Stimulated activated CD8-positive, alpha-beta memory T cell treated with anti-CD3 and anti-CD28 coated beads, Interleukin-2, amount 100 ng/mL, for 48 hours (primary cell): ENCODE measurements around the gene SLC22A23.

Experiments
- DNase-seq, 2 donors: peaks; one replicate each; pipeline ENCODE4 v3.0.0-alpha.2; 2020; ENCODE audit warnings: low read depth in 2 of 2

SLC22A23 gene

GRCh38 chr6:3443221-3443515 is 13.7 kb downstream of the SLC22A23 start:
- no peak for DNase-seq

DNA sequence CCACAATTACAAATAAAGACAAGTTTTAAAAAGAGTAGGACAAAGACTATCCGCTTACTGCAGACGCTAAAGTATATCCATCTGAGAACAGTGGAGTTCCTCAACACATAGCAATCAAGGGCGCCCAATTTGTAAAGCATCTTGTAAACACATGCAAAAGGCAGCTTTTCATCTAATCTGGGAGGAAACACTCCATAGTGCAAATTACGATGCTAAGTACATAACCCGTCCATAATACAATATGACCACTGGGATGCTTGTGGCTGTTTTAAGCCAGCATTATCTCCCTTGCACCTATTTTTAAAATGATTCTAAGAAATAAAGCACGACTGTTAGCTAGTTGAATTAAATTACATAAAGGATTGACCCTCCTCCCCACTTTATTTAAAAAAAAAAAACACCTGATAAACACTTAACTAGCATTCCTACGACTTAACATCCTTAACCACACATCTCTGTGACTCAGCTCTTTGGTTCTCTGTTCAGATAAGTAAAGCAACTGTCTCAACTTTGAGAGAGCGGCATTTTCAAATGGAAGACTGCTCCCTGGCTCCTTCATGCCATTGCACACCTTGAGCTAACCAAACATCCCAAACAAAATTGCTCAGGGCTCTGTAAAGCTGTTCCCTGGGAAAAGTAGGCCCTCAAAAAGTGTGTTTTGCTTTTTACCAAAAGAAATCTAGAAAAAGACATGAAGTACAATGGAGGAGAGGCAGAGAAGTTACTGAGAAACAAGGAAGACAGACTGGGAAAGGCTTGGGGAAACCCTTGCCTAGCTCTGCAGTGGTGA is 14.2 kb downstream of the SLC22A23 start:
- no peak for DNase-seq

- DNase-seq, result no peak
These were observed 15.9 kb downstream of the SLC22A23 start for GRCh38 chr6:3440911-3441310.

- DNase-seq, result no peak
These were observed 16.9 kb downstream of the SLC22A23 start for GRCh38 chr6:3439961-3440360.

DNA sequence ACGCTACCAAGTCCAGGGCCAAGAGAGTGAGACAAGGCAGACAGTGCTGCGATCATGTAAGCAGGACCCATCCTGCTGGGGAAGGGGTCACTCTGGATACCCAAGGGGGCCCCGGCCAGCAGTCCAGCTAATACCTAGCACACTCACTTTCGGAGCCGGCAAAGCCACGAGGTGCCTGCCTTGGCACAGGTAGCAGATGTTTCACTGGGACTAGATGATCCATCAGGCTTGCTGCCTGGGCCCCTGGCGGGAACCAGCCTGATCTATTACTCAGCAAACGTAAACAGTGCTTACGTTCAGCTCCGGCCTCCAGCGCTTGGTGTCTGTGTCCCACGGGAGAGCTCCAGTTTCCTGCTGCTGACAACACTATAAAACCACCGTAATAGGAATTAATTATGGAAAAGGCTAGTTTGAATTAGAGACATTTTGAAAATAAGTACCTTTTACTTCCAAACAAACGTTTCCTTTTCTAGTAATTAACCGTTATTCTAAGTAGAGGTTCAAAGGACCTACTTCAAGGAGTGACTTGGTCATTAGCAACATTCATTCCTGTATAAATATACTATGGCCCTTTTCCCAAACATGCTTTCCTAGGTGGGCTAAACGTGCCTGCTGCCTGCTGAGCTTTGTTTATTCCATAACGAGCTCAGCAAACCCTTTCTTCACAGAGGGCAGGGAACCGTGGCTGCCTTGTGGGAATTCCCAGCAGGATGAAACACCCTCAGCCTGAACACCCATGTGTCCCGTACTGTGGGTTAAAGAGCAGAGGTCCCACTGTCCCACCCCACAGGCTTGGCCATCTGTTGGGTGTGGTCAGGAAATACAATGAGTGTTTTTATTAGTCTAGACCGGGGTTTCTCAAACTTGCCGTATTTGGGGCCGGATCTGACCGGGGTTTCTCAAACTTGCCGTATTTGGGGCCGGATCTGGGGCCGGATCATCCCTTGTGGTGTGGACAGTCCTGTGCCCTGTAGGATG is 18.4 kb downstream of the SLC22A23 start:
- no peak for DNase-seq

DNA sequence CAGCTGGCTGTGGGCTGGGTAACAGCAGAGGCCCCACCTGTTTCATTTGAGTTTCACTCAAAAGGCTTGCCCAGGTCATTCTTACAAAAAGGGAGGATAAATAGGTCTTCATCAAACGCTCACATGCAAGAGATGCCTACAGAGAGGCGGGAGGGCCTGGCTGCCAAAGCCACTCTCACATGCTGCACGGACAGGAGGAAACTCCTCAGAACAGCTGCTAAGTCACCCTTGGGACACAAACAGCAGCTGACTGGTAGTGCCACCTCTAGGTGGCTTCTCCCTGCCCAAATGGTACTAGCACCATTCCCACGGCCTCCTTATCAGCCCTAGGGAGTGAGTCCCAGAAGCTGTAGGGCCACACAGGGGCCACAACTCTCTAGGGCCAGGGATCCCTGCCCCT is 23.8 kb downstream of the SLC22A23 start:
- no peak for DNase-seq

- no peak for DNase-seq
These were observed 24.4 kb downstream of the SLC22A23 start for GRCh38 chr6:3432416-3432815.

GRCh38 chr6:3431994-3432393 is 24.9 kb downstream of the SLC22A23 start:
- no peak for DNase-seq

- DNase-seq, result no peak
These were observed 27.6 kb downstream of the SLC22A23 start for GRCh38 chr6:3429211-3429610.

- no peak for DNase-seq
These were observed 28.1 kb downstream of the SLC22A23 start for GRCh38 chr6:3428700-3429099.

DNA sequence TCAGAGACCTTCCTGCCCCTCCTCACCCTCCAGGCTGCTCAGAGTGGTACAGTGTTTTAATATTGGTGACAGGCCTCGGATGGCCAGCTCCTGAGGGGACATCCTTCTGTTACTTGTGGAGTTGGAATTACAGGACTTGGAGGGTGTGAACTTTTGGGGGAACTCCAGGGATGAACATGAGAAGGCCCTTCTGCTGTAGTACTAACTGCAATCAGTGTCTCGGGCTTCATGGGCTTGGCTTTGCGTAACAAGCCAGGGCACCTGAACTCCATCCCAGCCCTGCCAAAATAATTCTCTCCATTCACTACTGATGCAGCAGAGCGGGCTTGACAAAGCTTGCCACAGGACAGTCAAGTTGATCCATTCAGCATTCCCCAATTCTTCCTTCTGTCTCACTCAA is 28.6 kb downstream of the SLC22A23 start:
- no peak for DNase-seq

- no peak for DNase-seq
These were observed 29.2 kb downstream of the SLC22A23 start for GRCh38 chr6:3427687-3428085.

- no peak for DNase-seq
These were observed 29.7 kb downstream of the SLC22A23 start for GRCh38 chr6:3426927-3427686.

- no peak for DNase-seq
These were observed 30.5 kb downstream of the SLC22A23 start for GRCh38 chr6:3426091-3426926.

DNA sequence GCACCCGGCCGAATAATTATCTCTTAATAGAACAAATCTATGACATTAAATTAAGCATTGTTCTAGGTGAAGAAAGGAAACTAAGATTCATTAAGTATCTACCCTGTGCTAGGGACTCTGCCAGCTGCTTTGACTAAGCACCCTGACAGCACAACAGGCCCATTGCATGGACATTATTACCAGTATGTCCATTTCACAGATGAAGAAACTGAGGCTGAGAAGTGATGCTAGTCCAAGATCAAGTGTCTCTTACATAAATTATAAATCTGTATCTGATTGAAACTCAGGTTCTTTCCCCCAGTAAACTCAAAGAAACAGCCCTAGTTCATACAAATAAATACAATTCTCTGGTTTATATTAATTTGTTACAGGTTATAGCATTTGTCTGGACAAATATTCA is 31.3 kb downstream of the SLC22A23 start:
- DNase-seq, result no peak

- DNase-seq, result no peak
These were observed 32.5 kb downstream of the SLC22A23 start for GRCh38 chr6:3424185-3424927.

DNA sequence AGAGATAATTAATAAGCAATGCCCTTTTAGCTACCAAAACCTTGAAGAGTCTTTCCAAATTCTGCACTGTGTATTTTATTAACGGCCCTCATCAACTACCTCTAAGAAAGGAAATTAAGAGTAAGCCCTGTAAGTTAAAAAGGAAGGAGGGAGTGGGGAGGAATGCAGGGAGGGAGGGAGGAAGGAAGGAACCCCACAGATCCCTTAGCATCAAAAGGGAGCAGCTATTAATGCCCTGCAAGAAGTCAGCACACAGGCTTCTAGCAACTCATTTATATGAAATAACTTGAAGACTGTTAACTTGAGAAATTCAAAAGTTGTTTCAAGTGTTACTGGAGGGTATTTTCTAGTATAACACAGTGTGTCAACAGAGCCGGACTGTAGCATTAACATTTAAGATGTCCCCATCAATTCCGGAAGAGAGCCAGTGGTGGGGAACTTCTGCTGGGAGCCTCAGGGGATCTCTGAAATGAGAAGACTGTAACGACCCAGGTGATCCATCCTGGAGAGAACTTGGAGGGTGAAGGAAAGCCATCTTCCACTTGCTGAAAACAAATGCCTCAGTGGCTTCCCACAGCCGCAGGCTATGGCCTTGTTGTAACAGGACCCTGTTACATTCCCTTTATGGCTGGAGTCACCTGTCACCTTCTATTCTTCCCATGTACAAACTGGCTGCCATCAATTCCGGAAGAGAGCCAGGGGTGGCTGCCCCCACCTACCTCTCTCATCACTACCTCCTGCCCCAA is 33.2 kb downstream of the SLC22A23 start:
- no peak for DNase-seq

GRCh38 chr6:3422435-3423070 is 34.3 kb downstream of the SLC22A23 start:
- DNase-seq, result no peak

GRCh38 chr6:3421791-3422434 is 34.9 kb downstream of the SLC22A23 start:
- DNase-seq, result no peak
